Keratinocyte (primary cell): ENCODE results near the gene FMNL2.

Experiments
- CTCF ChIP-seq, 3 experiments: IDR thresholded peaks in 1 of 3; conservative IDR thresholded peaks in 1 of 3; optimal IDR thresholded peaks in 1 of 3; 2 replicates in 2 of 3; 3 replicates in 1 of 3; pipeline versions ENCODE3 to v1.5.1; 2011; ENCODE audit warnings: low read length in 3 of 3, mild to moderate bottlenecking in 3 of 3, moderate library complexity in 2 of 3, control low read depth in 1 of 3, inconsistent platforms in 1 of 3; ENCODE audit not compliant: insufficient read depth in 2 of 3; ENCODE audit errors: extremely low read depth in 1 of 3
- EZH2 ChIP-seq: IDR thresholded peaks from one replicate; pipeline ENCODE4 v1.6.1; 2012; ENCODE audit warnings: inconsistent platforms, mild to moderate bottlenecking, low read length, moderate library complexity

GRCh38 chr2:152372438-152372984, 37.5 kb downstream of the FMNL2 start:
- TF ChIP-seq EZH2, result no peak
- no peak for TF ChIP-seq CTCF (optimal IDR thresholded peaks at IDR 0.05 in 1 of 3, IDR thresholded peaks at IDR 0.05 in 1 of 3, conservative IDR thresholded peaks at IDR 0.05 in 1 of 3; ENCODE audit: extremely low read depth in 1 of 3, insufficient read depth in 2 of 3, low read length in 3 of 3)
